Activated CD4-positive, alpha-beta T cell treated with anti-CD3 and anti-CD28 coated beads, Interleukin-2, amount 10 ng/mL, durations not matched to agents 7 days and 5 days (primary cell): Measurements from ENCODE around the gene CYP26C1. TPM values are rescaled to one million over a fixed set of nuclear protein-coding genes. Genes with fewer than 3 reads are reported as not detected.

Source experiments
- CTCF ChIA-PET: fragments of 350-600 bp; sonication (Branson Sonifier 250); formaldehyde crosslinking; loops from one replicate; lab custom pipeline; 2021; ENCODE audit warnings: antibody characterized with exemption; lab: Charles Lee
- POLR2A ChIA-PET: fragments of 350-600 bp; sonication (Branson Sonifier 250); formaldehyde crosslinking; loops from one replicate; lab custom pipeline; 2021; ENCODE audit warnings: antibody characterized with exemption; lab: Charles Lee
- DNase-seq: peaks from one replicate; pipeline ENCODE4 v3.0.0-alpha.2; 2020
- H3K27ac Mint-ChIP-seq: one replicate; pipeline ENCODE4 v1.8.0; 2021; ENCODE audit warnings: mild to moderate bottlenecking, moderate library complexity, mixed read lengths
- H3K27me3 Mint-ChIP-seq: one replicate; pipeline ENCODE4 v1.8.0; 2021; ENCODE audit warnings: mixed read lengths
- H3K36me3 Mint-ChIP-seq: one replicate; pipeline ENCODE4 v1.8.0; 2021; ENCODE audit warnings: low read depth, mixed read lengths
- H3K4me1 Mint-ChIP-seq: one replicate; pipeline ENCODE4 v1.8.0; 2021; ENCODE audit warnings: mixed read lengths
- H3K4me3 Mint-ChIP-seq: one replicate; pipeline ENCODE4 v1.8.0; 2021; ENCODE audit warnings: mild to moderate bottlenecking, moderate library complexity, mixed read lengths
- H3K9me3 Mint-ChIP-seq: one replicate; pipeline ENCODE4 v1.8.0; 2021; ENCODE audit warnings: mixed read lengths
- total RNA-seq, 2 experiments: library from RNA; stranded (reverse); gene quantifications; one replicate each; pipeline ENCODE4 v1.2.3, GENCODE V29; 2021

CYP26C1 gene, protein sequence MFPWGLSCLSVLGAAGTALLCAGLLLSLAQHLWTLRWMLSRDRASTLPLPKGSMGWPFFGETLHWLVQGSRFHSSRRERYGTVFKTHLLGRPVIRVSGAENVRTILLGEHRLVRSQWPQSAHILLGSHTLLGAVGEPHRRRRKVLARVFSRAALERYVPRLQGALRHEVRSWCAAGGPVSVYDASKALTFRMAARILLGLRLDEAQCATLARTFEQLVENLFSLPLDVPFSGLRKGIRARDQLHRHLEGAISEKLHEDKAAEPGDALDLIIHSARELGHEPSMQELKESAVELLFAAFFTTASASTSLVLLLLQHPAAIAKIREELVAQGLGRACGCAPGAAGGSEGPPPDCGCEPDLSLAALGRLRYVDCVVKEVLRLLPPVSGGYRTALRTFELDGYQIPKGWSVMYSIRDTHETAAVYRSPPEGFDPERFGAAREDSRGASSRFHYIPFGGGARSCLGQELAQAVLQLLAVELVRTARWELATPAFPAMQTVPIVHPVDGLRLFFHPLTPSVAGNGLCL
- total RNA-seq, result under 1 TPM; 0.07 to 0.12 TPM

GRCh38 chr10:93059975-93060886 is at the start of gene CYP26C1:
TSS of gene CYP26C1 (plus strand) at chr10:93060798. CDS start at chr10:93061264, 466 bp downstream.
- H3K4me1 Mint-ChIP-seq, result peaks cover 14% of the 10 kb centered on the region
- H3K27me3 Mint-ChIP-seq, result peaks cover 36% of the 10 kb centered on the region
- no peak within 1 kb of the TSS for H3K27ac Mint-ChIP-seq
- POLR2A ChIA-PET, result no interaction called here
- DNase-seq, result no peak
- CTCF ChIA-PET, result no interaction called here
- no peaks in the 10 kb centered on the region for H3K9me3 Mint-ChIP-seq
- H3K4me3 Mint-ChIP-seq, result peak within 1 kb of the TSS; percentile 61
- H3K36me3 Mint-ChIP-seq, result peaks cover 5% of the 10 kb centered on the region

DNA sequence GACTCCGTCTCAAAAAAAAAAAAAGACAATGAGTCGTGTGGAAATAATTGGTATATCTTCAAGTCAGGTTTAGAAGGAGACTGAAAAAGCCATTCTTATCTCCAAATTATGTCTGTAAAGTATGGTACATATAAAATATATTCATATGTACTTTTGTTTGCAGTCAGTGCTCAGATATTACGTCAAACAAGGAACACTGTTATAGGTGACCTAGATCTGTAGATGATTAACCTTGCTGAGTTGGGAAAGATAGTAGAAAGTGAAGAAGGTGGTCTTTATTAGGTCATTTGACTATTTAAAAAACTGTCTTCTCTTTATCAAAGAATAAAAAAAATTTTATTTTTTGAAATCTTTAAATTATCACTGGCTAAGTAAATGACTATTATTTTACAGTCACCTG is 44.9 kb upstream of the CYP26C1 start:
- POLR2A ChIA-PET, result no interaction called here
- no peak overlapping the region for H3K27ac Mint-ChIP-seq
- no peak for DNase-seq
- H3K4me3 Mint-ChIP-seq, result no peak overlapping the region
- H3K36me3 Mint-ChIP-seq, result no peaks in the 10 kb centered on the region
- no peaks in the 10 kb centered on the region for H3K27me3 Mint-ChIP-seq
- H3K9me3 Mint-ChIP-seq, result no peaks in the 10 kb centered on the region
- CTCF ChIA-PET, result no interaction called here
- no peaks in the 10 kb centered on the region for H3K4me1 Mint-ChIP-seq

DNA sequence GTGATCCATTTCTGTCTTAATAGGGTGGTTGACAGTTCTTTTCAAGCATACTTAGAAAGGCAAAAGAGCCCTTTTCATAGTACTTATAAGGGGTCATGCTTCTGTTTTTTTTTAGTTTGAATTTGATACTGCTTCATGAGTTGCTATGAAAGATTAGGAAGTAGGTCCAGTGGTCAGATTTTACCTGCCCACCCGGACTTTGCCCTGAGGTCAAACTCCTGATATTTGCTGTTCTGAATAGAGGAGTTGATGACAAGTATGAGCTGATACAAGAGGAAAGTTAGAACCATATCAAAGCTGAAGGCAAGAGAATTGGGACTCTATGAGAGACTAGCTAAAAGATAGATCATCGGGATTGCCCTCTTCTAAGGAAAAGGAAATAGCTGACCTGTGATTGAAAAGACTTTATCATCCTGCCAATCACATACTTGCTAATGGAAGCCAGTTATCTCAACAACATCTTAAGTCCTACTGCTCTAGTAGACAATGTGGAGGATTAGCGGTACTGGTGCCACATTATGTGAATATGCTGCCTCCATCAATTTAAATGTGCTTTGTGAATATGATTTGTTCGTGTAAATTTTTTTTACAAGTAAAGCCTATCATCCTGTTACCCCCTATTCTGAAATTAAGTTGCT is 37.5 kb upstream of the CYP26C1 start:
- ChIA-PET POLR2A (no interaction called here), CTCF (interaction anchor here (1.3 kb wide), 1 partner anchor 21 kb away, joined by 4 read pairs; no protein-coding TSS in a partner anchor)
- Mint-ChIP-seq H3K27ac (no peak overlapping the region), H3K4me3 (no peak overlapping the region), H3K4me1 (no peaks in the 10 kb centered on the region), H3K9me3 (no peaks in the 10 kb centered on the region), H3K27me3 (no peaks in the 10 kb centered on the region), H3K36me3 (peaks cover 2% of the 10 kb centered on the region)
- no peak for DNase-seq

- no peak for DNase-seq
- CTCF ChIA-PET, result no interaction called here
- Mint-ChIP-seq H3K27ac (no peak overlapping the region), H3K4me3 (no peak overlapping the region), H3K36me3 (peaks cover 2% of the 10 kb centered on the region), H3K9me3 (no peaks in the 10 kb centered on the region), H3K4me1 (no peaks in the 10 kb centered on the region), H3K27me3 (no peaks in the 10 kb centered on the region)
- POLR2A ChIA-PET, result no interaction called here
These were observed 34.5 kb upstream of the CYP26C1 start for GRCh38 chr10:93026072-93026471.

- Mint-ChIP-seq H3K4me3 (no peak overlapping the region), H3K27ac (no peak overlapping the region), H3K9me3 (no peaks in the 10 kb centered on the region), H3K4me1 (no peaks in the 10 kb centered on the region), H3K36me3 (peaks cover 2% of the 10 kb centered on the region), H3K27me3 (no peaks in the 10 kb centered on the region)
- no peak for DNase-seq
- CTCF ChIA-PET, result interaction anchor here (0.5 kb wide), 1 partner anchor 1340 kb away, joined by 3 read pairs; no protein-coding TSS in a partner anchor
- POLR2A ChIA-PET, result no interaction called here
These were observed 33.1 kb upstream of the CYP26C1 start for GRCh38 chr10:93027508-93027907.

- no peak for DNase-seq
- H3K9me3 Mint-ChIP-seq, result no peaks in the 10 kb centered on the region
- peaks cover 2% of the 10 kb centered on the region for H3K36me3 Mint-ChIP-seq
- H3K4me3 Mint-ChIP-seq, result no peak overlapping the region
- CTCF ChIA-PET, result no interaction called here
- POLR2A ChIA-PET, result no interaction called here
- H3K27me3 Mint-ChIP-seq, result no peaks in the 10 kb centered on the region
- H3K27ac Mint-ChIP-seq, result no peak overlapping the region
- H3K4me1 Mint-ChIP-seq, result no peaks in the 10 kb centered on the region
These were observed 31.7 kb upstream of the CYP26C1 start for GRCh38 chr10:93028883-93029282.

GRCh38 chr10:93030409-93030808 is 30.2 kb upstream of the CYP26C1 start:
- ChIA-PET CTCF (no interaction called here), POLR2A (no interaction called here)
- no peak for DNase-seq
- Mint-ChIP-seq H3K36me3 (peaks cover 2% of the 10 kb centered on the region), H3K4me3 (no peak overlapping the region), H3K27me3 (no peaks in the 10 kb centered on the region), H3K4me1 (no peaks in the 10 kb centered on the region), H3K9me3 (no peaks in the 10 kb centered on the region), H3K27ac (no peak overlapping the region)

GRCh38 chr10:93032105-93032808 is 28.3 kb upstream of the CYP26C1 start:
- ChIA-PET CTCF (no interaction called here), POLR2A (no interaction called here)
- Mint-ChIP-seq H3K36me3 (no peaks in the 10 kb centered on the region), H3K4me1 (no peaks in the 10 kb centered on the region), H3K27me3 (no peaks in the 10 kb centered on the region), H3K9me3 (no peaks in the 10 kb centered on the region), H3K27ac (no peak overlapping the region), H3K4me3 (no peak overlapping the region)
- no peak for DNase-seq

GRCh38 chr10:93032809-93033137 is 27.8 kb upstream of the CYP26C1 start:
- ChIA-PET CTCF (no interaction called here), POLR2A (no interaction called here)
- H3K9me3 Mint-ChIP-seq, result no peaks in the 10 kb centered on the region
- no peak for DNase-seq
- no peak overlapping the region for H3K27ac Mint-ChIP-seq
- H3K27me3 Mint-ChIP-seq, result no peaks in the 10 kb centered on the region
- H3K36me3 Mint-ChIP-seq, result no peaks in the 10 kb centered on the region
- H3K4me1 Mint-ChIP-seq, result no peaks in the 10 kb centered on the region
- H3K4me3 Mint-ChIP-seq, result no peak overlapping the region

GRCh38 chr10:93034426-93034825 is 26.2 kb upstream of the CYP26C1 start:
- H3K9me3 Mint-ChIP-seq, result no peaks in the 10 kb centered on the region
- DNase-seq, result no peak
- H3K36me3 Mint-ChIP-seq, result no peaks in the 10 kb centered on the region
- H3K27ac Mint-ChIP-seq, result no peak overlapping the region
- H3K27me3 Mint-ChIP-seq, result no peaks in the 10 kb centered on the region
- ChIA-PET POLR2A (no interaction called here), CTCF (interaction anchor here (0.7 kb wide), 1 partner anchor 150 kb away, joined by 7 read pairs; no protein-coding TSS in a partner anchor)
- no peak overlapping the region for H3K4me3 Mint-ChIP-seq
- H3K4me1 Mint-ChIP-seq, result no peaks in the 10 kb centered on the region

DNA sequence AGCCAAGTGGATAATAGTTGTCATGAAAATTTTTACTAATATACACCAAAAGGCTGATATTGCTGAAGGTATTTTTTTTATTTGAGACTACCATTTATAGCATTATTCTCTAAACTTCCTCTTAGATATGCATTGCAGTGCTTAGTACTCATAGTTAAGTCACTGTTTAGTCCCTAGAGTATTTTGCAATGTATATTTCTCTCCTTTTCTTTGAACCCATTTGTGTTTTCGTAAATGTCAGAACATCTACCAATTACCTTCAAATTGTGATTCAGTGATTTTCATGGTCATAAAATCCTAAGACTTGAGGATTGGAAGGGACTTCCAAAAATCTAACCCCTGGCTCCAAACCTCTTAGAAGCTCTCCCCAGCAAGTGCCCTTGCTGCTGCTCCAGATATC is 21.5 kb upstream of the CYP26C1 start:
- Mint-ChIP-seq H3K27me3 (no peaks in the 10 kb centered on the region), H3K27ac (no peak overlapping the region), H3K4me1 (no peaks in the 10 kb centered on the region), H3K36me3 (no peaks in the 10 kb centered on the region), H3K9me3 (no peaks in the 10 kb centered on the region), H3K4me3 (no peak overlapping the region)
- DNase-seq, result no peak
- ChIA-PET POLR2A (no interaction called here), CTCF (interaction anchor here (1.6 kb wide), 1 partner anchor 218 kb away, joined by 7 read pairs; no protein-coding TSS in a partner anchor)

DNA sequence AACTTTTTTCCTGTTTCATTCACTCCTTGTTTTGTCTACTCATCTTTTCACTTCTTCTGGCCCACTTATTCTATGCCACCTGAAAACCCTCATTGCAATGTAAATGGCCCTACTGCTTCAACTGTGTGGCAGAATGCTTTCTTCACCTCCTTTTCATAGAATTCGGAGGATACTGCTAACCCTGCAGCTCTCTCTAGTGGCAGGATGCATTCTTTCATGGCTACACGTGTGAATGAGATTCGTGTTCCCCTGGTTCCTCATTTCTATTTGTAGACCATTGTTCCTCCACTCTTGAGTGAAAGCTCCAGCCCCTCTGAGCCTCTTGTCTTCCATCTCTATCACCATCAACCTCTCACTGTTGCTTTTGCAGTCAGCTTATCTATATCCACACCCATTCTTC is 20.9 kb upstream of the CYP26C1 start:
- peak; percentile 11 for DNase-seq
- Mint-ChIP-seq H3K27ac (no peak overlapping the region), H3K4me1 (no peaks in the 10 kb centered on the region), H3K36me3 (no peaks in the 10 kb centered on the region), H3K27me3 (no peaks in the 10 kb centered on the region), H3K9me3 (no peaks in the 10 kb centered on the region), H3K4me3 (no peak overlapping the region)
- ChIA-PET POLR2A (no interaction called here), CTCF (interaction anchor here (1.6 kb wide), 1 partner anchor 217 kb away, joined by 7 read pairs; no protein-coding TSS in a partner anchor)
